H9 (cell line): Measurements from ENCODE around the gene CADM1. TPM values are rescaled to one million over a fixed set of nuclear protein-coding genes. Genes with fewer than 3 reads are reported as not detected.

Experiments used
- DNase-seq: peaks from one replicate; pipeline ENCODE4 v3.0.0-alpha.2; 2017
- H2AFZ ChIP-seq: one replicate; pipeline ENCODE4 v1.6.1; 2013; ENCODE audit warnings: mild to moderate bottlenecking, low read length, control low read depth, moderate library complexity
- H2AK5ac ChIP-seq: 2 replicates; pipeline ENCODE4 v1.6.1; 2013; ENCODE audit warnings: low read length, control low read depth, mixed read lengths; ENCODE audit not compliant: insufficient read length
- H2BK120ac ChIP-seq: one replicate; pipeline ENCODE4 v1.6.1; 2013; ENCODE audit warnings: low read depth, mild to moderate bottlenecking, low read length, control low read depth, inconsistent platforms; ENCODE audit not compliant: poor library complexity, severe bottlenecking
- H2BK12ac ChIP-seq: 2 replicates; pipeline ENCODE4 v1.6.1; 2013; ENCODE audit warnings: low read length, control low read depth, mixed read lengths, low read depth; ENCODE audit not compliant: insufficient read length
- H2BK15ac ChIP-seq: 2 replicates; pipeline ENCODE4 v1.6.1; 2013; ENCODE audit warnings: low read depth, low read length, control low read depth
- H2BK20ac ChIP-seq: one replicate; pipeline ENCODE4 v1.6.1; 2013; ENCODE audit warnings: low read depth, mild to moderate bottlenecking, low read length, control low read depth, inconsistent platforms; ENCODE audit not compliant: poor library complexity, severe bottlenecking
- H2BK5ac ChIP-seq: 2 replicates; pipeline ENCODE4 v1.6.1; 2013; ENCODE audit warnings: low read length, control low read depth, mixed read lengths; ENCODE audit not compliant: insufficient read length
- H3K14ac ChIP-seq: 2 replicates; pipeline ENCODE4 v1.6.1; 2013; ENCODE audit warnings: low read length, control low read depth; ENCODE audit not compliant: insufficient read depth
- H3K18ac ChIP-seq: 2 replicates; pipeline ENCODE4 v1.6.1; 2013; ENCODE audit warnings: low read depth, mild to moderate bottlenecking, mixed read lengths, low read length, control low read depth; ENCODE audit not compliant: insufficient read length
- H3K23ac ChIP-seq: 2 replicates; pipeline ENCODE4 v1.6.1; 2013; ENCODE audit warnings: low read length, control low read depth, mixed read lengths, low read depth; ENCODE audit not compliant: insufficient read length
- H3K23me2 ChIP-seq: 2 replicates; pipeline ENCODE4 v1.6.1; 2013; ENCODE audit warnings: low read depth, mild to moderate bottlenecking, mixed read lengths, low read length, control low read depth; ENCODE audit not compliant: insufficient read length, poor library complexity, severe bottlenecking
- H3K27ac ChIP-seq: 2 replicates; pipeline ENCODE4 v1.5.1; 2013; ENCODE audit warnings: low read length, control low read depth, mixed read lengths, low read depth; ENCODE audit not compliant: insufficient read length
- H3K27me3 ChIP-seq: 2 replicates; pipeline ENCODE4 v1.6.1; 2013; ENCODE audit warnings: low read length, control low read depth, inconsistent platforms; ENCODE audit not compliant: insufficient read depth
- H3K4ac ChIP-seq: 2 replicates; pipeline ENCODE4 v1.6.1; 2013; ENCODE audit warnings: low read depth, mild to moderate bottlenecking, control low read depth, inconsistent platforms, low read length, moderate library complexity
- H3K4me1 ChIP-seq: 2 replicates; pipeline ENCODE4 v1.6.1; 2013; ENCODE audit warnings: low read length, control low read depth, inconsistent platforms; ENCODE audit not compliant: insufficient read depth
- H3K4me2 ChIP-seq: 2 replicates; pipeline ENCODE4 v1.6.1; 2013; ENCODE audit warnings: low read length, control low read depth, mixed read lengths; ENCODE audit not compliant: insufficient read length, insufficient read depth
- H3K56ac ChIP-seq: 2 replicates; pipeline ENCODE4 v1.6.1; 2013; ENCODE audit warnings: low read depth, mild to moderate bottlenecking, mixed read lengths, low read length, control low read depth; ENCODE audit not compliant: insufficient read length
- H3K79me1 ChIP-seq: 2 replicates; pipeline ENCODE4 v1.6.1; 2013; ENCODE audit warnings: low read depth, mild to moderate bottlenecking, moderate library complexity, low read length, control low read depth, inconsistent platforms; ENCODE audit not compliant: insufficient read depth, poor library complexity, severe bottlenecking
- H3K79me2 ChIP-seq: 2 replicates; pipeline ENCODE4 v1.6.1; 2013; ENCODE audit warnings: low read length, control low read depth, inconsistent platforms; ENCODE audit not compliant: insufficient read depth
- H3K9ac ChIP-seq: 2 replicates; pipeline ENCODE4 v1.6.1; 2013; ENCODE audit warnings: low read length, control low read depth, mixed read lengths; ENCODE audit not compliant: insufficient read length; ENCODE audit errors: extremely low read depth
- H3K9me3 ChIP-seq: one replicate; pipeline ENCODE4 v1.6.1; 2013; ENCODE audit warnings: low read depth, low read length, inconsistent platforms; ENCODE audit not compliant: control insufficient read depth
- H3T11ph ChIP-seq: one replicate; pipeline ENCODE4 v1.6.1; 2013; ENCODE audit warnings: mild to moderate bottlenecking, low read length, control low read depth, inconsistent platforms
- H4K20me1 ChIP-seq: one replicate; pipeline ENCODE4 v1.6.1; 2013; ENCODE audit not compliant: control insufficient read depth, insufficient read length, insufficient read depth
- H4K5ac ChIP-seq: 2 replicates; pipeline ENCODE4 v1.6.1; 2013; ENCODE audit warnings: low read depth, mild to moderate bottlenecking, mixed read lengths, low read length, control low read depth; ENCODE audit not compliant: insufficient read length
- H4K8ac ChIP-seq: replicated peaks from 2 replicates; pipeline ENCODE4 v1.6.1; 2013; ENCODE audit warnings: low read length, control low read depth, mixed read lengths, low read depth; ENCODE audit not compliant: insufficient read length
- H4K91ac ChIP-seq: 2 replicates; pipeline ENCODE4 v1.6.1; 2013; ENCODE audit warnings: low read depth, mild to moderate bottlenecking, moderate library complexity, mixed read lengths, low read length, control low read depth; ENCODE audit not compliant: insufficient read length
- H3K27ac Mint-ChIP-seq, 3 experiments: 2 replicates in 2 of 3; 3 replicates in 1 of 3; pipeline ENCODE4 v1.8.0; 2020 to 2021; ENCODE audit warnings: mixed read lengths in 3 of 3, mild to moderate bottlenecking in 1 of 3, moderate library complexity in 1 of 3
- H3K27me3 Mint-ChIP-seq: 2 replicates; pipeline ENCODE4 v1.8.0; 2021; ENCODE audit warnings: low read depth, mild to moderate bottlenecking, moderate library complexity, mixed read lengths
- H3K36me3 Mint-ChIP-seq, 3 experiments: 2 replicates in 2 of 3; 3 replicates in 1 of 3; pipeline ENCODE4 v1.8.0; 2020 to 2021; ENCODE audit warnings: low read depth in 3 of 3, mixed read lengths in 3 of 3; ENCODE audit not compliant: insufficient read depth in 1 of 3
- H3K4me1 Mint-ChIP-seq, 2 experiments: 2 replicates each; pipeline ENCODE4 v1.8.0; 2020; ENCODE audit warnings: mixed read lengths in 2 of 2
- H3K4me3 Mint-ChIP-seq, 2 experiments: 2 replicates in 1 of 2; 3 replicates in 1 of 2; pipeline ENCODE4 v1.8.0; 2020 to 2021; ENCODE audit warnings: mild to moderate bottlenecking in 2 of 2, mixed read lengths in 2 of 2, moderate library complexity in 1 of 2
- H3K9me3 Mint-ChIP-seq, 2 experiments: 2 replicates in 1 of 2; 3 replicates in 1 of 2; pipeline ENCODE4 v1.8.0; 2020; ENCODE audit warnings: mild to moderate bottlenecking in 2 of 2, mixed read lengths in 2 of 2, moderate library complexity in 1 of 2
- CTCF ChIP-seq: fragments of 200-600 bp; sonication (generic); conservative IDR thresholded peaks from 3 replicates; pipeline ENCODE4 v1.8.0; 2021; ENCODE audit warnings: antibody characterized with exemption, mild to moderate bottlenecking
- WGBS: extraction: QIAGEN DNeasy Blood & Tissue Kit; methylation state at CpG from one replicate; pipeline ENCODE4 v1.1.7; 2013; ENCODE audit warnings: missing lambda C conversion rate, low lambda C conversion rate, mixed read lengths; ENCODE audit not compliant: insufficient read length; ENCODE audit errors: extremely low coverage; 5-methylcytosine and 5-hydroxymethylcytosine counted together
- total RNA-seq: library from RNA; stranded (reverse); gene quantifications from 2 replicates; pipeline ENCODE4 v1.2.1, GENCODE V29; 2021

Gene CADM1
- total RNA-seq, 1 experiment from 2014 or later, result 11.9 TPM

DNA sequence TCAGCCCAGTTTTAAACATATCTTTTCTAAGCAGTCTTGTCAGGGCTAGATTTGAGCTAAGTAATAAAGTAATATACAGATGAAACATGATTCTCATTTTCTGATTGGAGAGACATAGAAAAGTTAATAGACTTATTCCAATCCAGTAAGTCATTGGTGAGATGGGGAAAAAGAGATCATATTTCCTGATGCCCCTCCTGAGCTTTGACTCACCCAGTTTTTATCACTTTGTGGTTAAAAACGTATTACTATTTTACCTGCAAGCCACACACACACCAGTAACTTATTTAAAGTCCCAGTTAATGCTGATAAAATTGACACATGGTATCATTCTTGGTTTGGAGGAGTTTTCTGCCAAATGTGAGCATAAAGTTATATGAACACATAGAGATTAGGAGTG lies 306.8 kb downstream of the CADM1 start:
- Histone ChIP-seq H4K5ac (no peak overlapping the region), H2AFZ (no peak overlapping the region), H3K27ac (no peak overlapping the region), H2BK20ac (no peak overlapping the region), H3K23ac (no peak overlapping the region), H3K79me1 (no peaks in the 10 kb centered on the region), H3K9me3 (no peaks in the 10 kb centered on the region), H3K79me2 (no peaks in the 10 kb centered on the region), H4K91ac (no peak overlapping the region), H2BK5ac (no peak overlapping the region), H3K14ac (no peak overlapping the region), H3K23me2 (no peaks in the 10 kb centered on the region), H2BK12ac (no peak overlapping the region), H3K9ac (no peak overlapping the region), H3K27me3 (no peaks in the 10 kb centered on the region), H3K4me2 (no peak overlapping the region), H2BK15ac (no peak overlapping the region), H3K56ac (no peak overlapping the region), H4K8ac (no peak overlapping the region), H3K18ac (no peak overlapping the region), H2BK120ac (no peak overlapping the region), H3K4me1 (no peaks in the 10 kb centered on the region), H2AK5ac (no peak overlapping the region), H3T11ph (no peak overlapping the region), H4K20me1 (no peaks in the 10 kb centered on the region), H3K4ac (no peak overlapping the region)
- TF ChIP-seq CTCF, result no peak
- DNase-seq, result no peak
- no peaks in the 10 kb centered on the region for H3K36me3 Mint-ChIP-seq
- no peak overlapping the region for H3K4me3 Mint-ChIP-seq
- H3K27me3 Mint-ChIP-seq, result peaks cover 2% of the 10 kb centered on the region; the same call in 1 of the 2 replicates
- WGBS, result no CpG with 5 or more reads among the region's 1 CpG
- peaks cover 16 to 25% of the 10 kb centered on the region in 2 experiments for H3K4me1 Mint-ChIP-seq
- H3K27ac Mint-ChIP-seq, result no peak overlapping the region
- no peaks in the 10 kb centered on the region for H3K9me3 Mint-ChIP-seq
